CD4-positive, alpha-beta T cell treated with Interleukin-6 at 100 ng/mL for 8 hours (primary cell): ENCODE measurements around the gene AP2B1.
A peak's percentile ranks its signal among the peaks of the same experiment; 100 is the strongest.
"Not testable (repeated sequence)": the region's sequence is repeated elsewhere in the genome, so short reads cannot be mapped to it uniquely, and the experiment has no call there.

Source experiments
- DNase-seq: peaks from one replicate; pipeline ENCODE4 v3.0.0-alpha.2; 2020; ENCODE audit warnings: mixed read lengths, low spot score

The AP2B1 gene

GRCh38 chr17:35587074-35587961 lies at the start of gene AP2B1:
TSS of gene AP2B1 (plus strand) at chr17:35587322. CDS start at chr17:35594031, 6,709 bp downstream.
- peak; percentile 95 for DNase-seq

DNA sequence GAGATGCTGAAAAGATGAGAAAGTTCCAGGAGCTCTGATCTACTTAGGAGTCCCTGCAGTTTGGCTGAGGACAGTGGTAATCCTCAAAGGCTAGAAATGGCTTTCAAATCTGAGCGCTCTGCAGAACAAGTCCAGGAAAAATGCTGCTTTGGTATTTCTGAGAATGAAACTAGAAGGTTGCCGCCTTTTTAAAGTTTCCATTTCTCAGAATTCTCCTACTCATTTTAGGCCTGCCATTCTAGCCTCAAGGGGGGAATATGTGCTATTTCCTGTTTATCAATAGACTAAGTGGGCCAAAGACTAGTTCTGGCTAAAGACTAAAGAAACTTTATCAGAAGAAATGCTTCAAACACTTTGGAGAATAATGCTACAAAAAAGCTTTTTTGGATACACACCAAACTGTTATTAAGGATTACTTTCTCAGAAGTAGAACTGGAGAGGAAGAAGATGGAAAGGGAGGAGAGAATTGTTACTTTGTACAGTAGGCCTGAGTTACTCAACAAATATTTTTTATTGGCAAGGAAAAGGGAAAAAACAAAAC lies 49.5 kb upstream of the AP2B1 start, which contains the start of gene SLFN12L:
SLFN12L (minus strand) TSS at position 78 of the 541 bp plus-strand sequence. CDS start 15,314 bp downstream, outside the sequence.
- DNase-seq = peak; percentile 61

DNA sequence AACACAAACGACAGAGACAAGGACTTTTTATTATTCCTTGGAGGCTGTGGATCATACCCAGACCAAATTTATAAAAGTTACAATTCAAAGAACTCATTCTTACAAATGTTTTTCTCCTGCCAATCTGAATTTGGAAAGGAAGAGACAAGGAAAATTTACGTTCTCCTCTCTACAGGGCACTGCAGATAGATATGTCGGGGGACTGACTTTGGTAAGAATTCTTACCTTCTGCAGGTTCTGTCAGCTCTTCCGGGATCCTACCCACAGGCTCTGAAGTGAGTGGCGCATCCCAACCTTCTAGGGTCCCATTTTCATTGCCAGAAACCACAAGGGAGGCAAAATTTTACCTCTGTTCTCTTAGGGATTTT lies 47.5 kb upstream of the AP2B1 start:
- no peak for DNase-seq

DNA sequence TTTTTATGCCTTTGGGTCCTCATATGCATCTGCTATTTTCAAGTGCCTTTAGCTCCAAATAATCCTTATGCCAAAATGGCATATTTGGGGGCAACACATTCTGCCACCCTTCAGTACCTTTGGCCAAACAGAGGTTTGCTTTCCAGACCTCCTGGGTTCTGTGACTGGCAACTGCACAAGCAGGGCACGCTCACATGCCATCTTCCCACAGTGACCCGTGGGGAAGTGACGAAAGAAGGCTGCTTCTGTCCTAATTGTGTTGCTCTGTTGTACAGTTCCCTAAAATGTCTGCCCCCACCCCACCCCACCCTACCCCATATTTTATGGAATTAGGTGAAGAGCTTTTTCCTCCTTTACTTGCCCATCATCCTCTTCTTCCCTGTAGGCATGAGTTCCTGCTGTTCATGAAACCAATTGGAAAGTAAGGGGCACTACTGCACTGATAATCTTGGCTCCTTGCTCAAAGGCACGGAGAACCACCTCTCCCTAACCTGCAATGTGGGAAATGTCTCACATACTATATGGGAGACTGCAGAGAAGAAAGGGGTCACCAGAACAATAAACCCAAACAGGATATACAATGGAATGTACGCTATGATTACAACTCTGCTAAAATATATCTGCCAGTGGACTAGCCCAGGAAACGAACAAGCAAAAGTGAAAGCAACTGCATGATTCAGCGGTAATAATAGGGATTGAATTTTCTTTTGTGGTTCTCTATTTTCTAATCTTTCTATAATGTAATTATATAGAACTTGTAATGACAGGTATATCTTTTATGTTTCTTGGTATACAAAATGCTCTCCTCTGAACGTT lies 46.3 kb upstream of the AP2B1 start:
- DNase-seq = peak; percentile 48

DNA sequence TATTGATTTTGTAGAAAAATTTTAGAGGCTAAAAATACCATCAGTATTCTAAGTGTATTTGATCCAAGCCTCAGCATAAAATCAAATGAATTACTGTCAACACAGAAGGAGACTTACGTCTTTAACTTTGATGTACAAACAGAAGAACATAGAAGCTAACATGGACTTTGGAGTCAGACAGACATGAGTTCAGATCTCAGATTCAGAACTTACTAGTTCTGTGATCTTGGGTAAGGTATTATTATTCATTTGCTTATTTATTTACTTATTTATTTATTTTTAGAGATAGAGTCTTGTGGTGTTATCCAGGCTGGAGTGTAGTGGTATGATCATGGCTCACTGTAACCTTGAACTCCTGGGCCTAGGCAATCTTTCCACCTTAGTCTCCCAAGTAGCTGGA lies 45.7 kb upstream of the AP2B1 start:
- no peak for DNase-seq

DNA sequence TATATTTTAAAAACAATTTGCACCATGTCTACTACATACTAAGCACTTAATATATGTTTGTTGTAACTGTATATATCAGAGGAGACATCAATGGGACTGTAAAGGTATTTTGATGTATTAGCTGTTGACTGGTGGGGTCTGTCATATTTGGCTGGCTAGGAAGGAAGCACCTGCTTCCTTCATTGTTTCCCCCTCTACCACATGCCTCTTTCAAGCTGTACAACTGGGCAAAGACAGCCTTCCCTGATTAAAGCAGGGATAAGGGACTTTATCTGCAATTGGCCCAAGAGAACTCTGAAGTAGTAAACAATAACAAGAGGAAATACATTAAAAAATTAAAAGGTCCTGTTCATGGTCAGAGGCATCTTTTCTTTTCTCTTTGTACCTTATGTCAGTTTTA lies 44.1 kb upstream of the AP2B1 start:
- DNase-seq = no peak

DNA sequence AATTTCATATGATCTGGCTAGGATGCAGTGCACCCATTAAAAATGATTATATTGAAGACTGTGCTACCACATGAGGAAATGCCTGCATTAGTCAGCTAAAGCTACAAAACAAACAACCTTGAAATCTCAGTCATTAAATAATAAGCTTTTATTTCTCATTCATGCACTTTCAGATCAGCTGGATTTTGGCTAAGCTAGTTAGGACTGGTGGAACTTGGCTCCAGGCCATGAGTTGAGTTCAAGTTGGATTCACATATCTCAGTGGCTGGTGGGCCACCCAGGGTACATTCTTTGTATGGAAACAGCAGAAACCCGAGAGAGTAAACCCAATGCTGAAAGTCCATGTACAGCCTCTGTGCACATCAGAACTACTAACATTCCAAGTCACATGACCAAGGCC lies 43.3 kb upstream of the AP2B1 start:
- DNase-seq = no peak

GRCh38 chr17:35545150-35545549 lies 42.0 kb upstream of the AP2B1 start:
- no peak for DNase-seq

GRCh38 chr17:35546487-35546886 lies 40.6 kb upstream of the AP2B1 start:
- no peak for DNase-seq

GRCh38 chr17:35548208-35548810 lies 38.8 kb upstream of the AP2B1 start:
- no peak for DNase-seq

GRCh38 chr17:35548978-35549377 lies 38.1 kb upstream of the AP2B1 start:
- no peak for DNase-seq

DNA sequence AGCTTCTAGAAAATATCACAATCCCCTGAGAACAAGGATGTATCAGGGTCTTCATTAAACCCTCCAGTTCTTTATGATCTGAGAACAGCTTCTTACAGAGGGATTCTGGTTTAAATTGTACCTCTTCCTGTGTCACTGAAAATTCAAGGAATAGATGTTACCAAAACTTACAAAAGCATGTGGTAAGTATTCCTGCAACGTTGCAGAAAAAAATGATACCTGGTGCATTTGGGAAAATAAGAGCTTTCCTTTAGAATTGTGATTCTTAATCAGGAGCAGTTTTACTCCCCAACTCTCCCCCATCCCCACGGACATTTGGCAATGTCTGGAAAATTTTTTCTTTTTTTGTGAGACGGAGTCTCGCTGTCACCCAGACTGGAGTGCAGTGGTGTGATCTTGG lies 33.8 kb upstream of the AP2B1 start:
- DNase-seq = no peak

DNA sequence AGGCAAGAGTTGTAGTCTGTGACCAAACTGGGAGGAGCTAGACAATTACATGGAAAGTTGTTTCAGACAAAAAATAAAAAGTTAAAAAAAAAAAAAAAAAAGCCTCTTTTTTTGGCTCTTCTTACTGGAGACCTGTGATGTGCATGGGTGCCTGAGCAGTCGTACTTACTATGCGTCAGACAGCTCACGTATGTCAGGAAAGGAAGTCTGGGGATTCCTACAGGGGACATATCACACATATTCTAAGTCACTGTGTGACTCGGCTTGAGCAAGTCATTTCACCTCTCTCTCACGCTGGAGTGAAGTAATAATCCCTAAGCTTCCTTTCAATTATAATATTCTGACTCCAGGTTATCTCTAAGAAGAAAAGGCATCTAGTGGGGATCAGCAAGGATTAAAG lies 32.5 kb upstream of the AP2B1 start:
- no peak for DNase-seq

GRCh38 chr17:35555691-35556090 lies 31.4 kb upstream of the AP2B1 start:
- no peak for DNase-seq

DNA sequence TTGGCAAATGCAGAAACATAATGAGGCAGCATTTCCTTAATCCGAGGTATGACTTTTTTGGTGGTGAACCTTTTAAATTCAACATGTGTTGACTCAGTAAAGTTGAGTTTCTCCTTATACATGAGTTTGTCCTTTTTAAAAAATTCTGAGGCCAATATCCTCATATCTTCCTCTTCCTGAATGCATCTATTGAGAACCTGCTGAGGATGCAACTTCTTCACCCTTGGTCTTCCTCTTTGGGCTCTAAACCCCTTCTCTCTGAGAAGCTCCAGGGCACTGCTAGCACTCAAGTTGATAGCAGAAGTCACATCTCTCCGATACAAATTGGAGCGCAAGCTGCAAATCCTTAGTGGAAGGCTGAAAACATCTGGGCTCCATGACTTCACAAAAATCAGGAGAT lies 29.8 kb upstream of the AP2B1 start:
- no peak for DNase-seq

GRCh38 chr17:35559495-35560210 lies 27.5 kb upstream of the AP2B1 start:
- no peak for DNase-seq

- no peak for DNase-seq
Observed at GRCh38 chr17:35560703-35561102, 26.4 kb upstream of the AP2B1 start, which contains the start of gene SLFN14. TSS of gene SLFN14 (minus strand) at chr17:35560819. CDS start at chr17:35558062, 2,757 bp downstream.

- not testable (repeated sequence) for DNase-seq
Observed at GRCh38 chr17:35563181-35563580, 23.9 kb upstream of the AP2B1 start.

DNA sequence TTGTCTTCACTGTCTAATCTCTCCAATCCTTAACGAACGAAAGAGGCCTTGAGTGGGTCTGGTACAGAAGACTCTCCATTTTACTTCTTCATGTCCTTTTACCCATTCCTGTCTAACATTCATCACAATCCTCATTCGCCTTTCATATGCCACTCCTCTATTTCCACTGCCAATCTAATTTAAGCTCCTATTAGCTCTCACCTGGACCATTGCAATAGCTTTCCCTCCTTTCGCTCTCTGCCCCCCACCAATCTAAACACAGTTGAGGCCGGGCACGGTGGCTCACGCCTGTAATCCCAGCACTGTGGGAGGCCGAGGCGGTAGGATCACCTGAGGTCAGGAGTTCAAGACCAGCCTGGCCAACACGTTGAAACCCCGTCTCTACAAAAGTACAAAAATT lies 20.2 kb upstream of the AP2B1 start:
- no peak for DNase-seq

GRCh38 chr17:35568561-35568960 lies 18.6 kb upstream of the AP2B1 start:
- DNase-seq = no peak

DNA sequence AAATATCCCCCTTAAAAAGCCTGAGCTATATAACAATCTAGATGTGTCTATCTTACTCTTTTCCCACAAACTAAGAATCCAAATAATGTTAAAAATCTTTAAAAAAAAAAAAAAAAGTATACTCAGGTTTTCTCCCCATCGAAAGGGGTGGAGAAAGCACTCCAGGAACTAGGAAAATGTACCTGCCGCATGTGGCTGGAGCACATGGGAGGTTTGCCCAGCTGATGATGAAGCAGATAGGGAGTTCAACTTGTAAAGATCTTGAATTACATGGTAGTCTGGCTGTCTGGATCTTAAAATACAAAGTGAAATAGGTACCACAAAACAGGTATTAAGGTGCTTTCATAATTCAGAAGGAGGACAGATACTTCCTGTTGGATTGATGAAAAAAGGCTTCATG lies 17.7 kb upstream of the AP2B1 start:
- DNase-seq = no peak

GRCh38 chr17:35575759-35576158 lies 11.4 kb upstream of the AP2B1 start:
- no peak for DNase-seq
